Dendritic cell treated with granulocyte-macrophage colony-stimulating factor and Interleukin-4, amounts not matched to agents 40 ng/mL and 50 ng/mL, for 4 days (primary cell): ENCODE measurements around the gene ADPRHL1.

ENCODE experiments used
- H3K27ac Mint-ChIP-seq: one replicate; pipeline ENCODE4 v1.8.0; 2022; ENCODE audit warnings: mild to moderate bottlenecking, mixed read lengths
- H3K27me3 Mint-ChIP-seq: one replicate; pipeline ENCODE4 v1.8.0; 2022; ENCODE audit warnings: mild to moderate bottlenecking, mixed read lengths
- H3K36me3 Mint-ChIP-seq: one replicate; pipeline ENCODE4 v1.8.0; 2022; ENCODE audit warnings: low read depth, mixed read lengths
- H3K4me1 Mint-ChIP-seq: one replicate; pipeline ENCODE4 v1.8.0; 2022; ENCODE audit warnings: low read depth, mixed read lengths
- H3K4me3 Mint-ChIP-seq: one replicate; pipeline ENCODE4 v1.8.0; 2022; ENCODE audit warnings: mild to moderate bottlenecking, moderate library complexity, mixed read lengths
- H3K9me3 Mint-ChIP-seq: one replicate; pipeline ENCODE4 v1.8.0; 2022; ENCODE audit warnings: mixed read lengths
- intact Hi-C: fragments of 100-400 bp; cut with micrococcal nuclease; formaldehyde crosslinking; loops from one replicate; pipeline ENCODE4 v1.15.0; 2022

The ADPRHL1 gene

DNA sequence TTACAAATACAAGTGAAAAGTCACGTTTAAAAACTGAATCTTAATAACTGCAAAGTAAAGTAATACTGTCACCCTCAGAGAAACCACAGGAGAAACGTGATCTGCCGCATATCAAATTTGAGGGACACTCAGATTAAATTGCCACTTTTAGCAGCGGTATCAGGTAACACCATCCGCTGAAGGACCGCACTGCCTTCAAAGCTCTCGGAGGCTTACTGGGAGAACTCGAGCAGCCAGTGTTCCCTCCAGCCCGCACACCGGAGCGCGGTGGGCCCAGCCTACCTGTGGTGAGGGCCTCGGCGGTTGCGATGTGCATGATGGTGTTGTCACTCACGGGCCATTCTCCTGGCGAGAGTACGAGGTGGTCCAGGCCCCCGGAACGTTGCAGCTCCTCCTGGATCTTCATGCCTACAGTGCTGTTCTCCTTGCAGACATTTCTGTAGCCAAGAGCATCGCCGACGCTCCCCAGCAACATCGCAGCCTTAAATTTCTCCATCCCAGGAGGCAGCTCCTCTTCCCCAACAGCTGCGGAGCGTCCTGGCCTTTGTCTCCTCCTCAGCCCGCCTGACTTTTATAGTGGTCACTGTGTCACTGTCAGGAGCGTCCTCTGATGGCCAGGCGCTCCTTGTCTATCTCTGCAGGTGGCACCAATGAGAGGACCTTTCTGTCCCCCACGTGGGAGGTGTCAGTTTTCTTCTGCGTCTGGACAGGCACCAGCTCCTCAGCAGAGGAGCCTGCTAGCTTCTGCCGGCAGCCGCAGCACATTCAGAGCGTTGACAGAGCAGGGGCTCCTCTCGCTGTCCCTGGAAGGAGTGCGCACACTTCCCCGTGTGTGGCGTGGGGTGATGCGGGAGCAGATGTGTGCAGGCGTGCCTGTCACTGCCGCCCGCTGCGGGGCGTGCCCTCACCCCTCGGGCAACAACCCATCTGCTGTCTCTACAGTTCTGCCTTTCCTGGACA is at the start of gene ADPRHL1:
TSS of gene ADPRHL1 (minus strand) at position 547 of the 960 bp plus-strand sequence. CDS start at position 496, 51 bp downstream.
- Mint-ChIP-seq H3K4me1 (no peaks in the 10 kb centered on the region), H3K36me3 (peaks cover 57% of the 10 kb centered on the region), H3K4me3 (no peak within 1 kb of the TSS), H3K9me3 (no peaks in the 10 kb centered on the region), H3K27me3 (no peaks in the 10 kb centered on the region), H3K27ac (no peak within 1 kb of the TSS)
- intact Hi-C loops, result no loop called here

DNA sequence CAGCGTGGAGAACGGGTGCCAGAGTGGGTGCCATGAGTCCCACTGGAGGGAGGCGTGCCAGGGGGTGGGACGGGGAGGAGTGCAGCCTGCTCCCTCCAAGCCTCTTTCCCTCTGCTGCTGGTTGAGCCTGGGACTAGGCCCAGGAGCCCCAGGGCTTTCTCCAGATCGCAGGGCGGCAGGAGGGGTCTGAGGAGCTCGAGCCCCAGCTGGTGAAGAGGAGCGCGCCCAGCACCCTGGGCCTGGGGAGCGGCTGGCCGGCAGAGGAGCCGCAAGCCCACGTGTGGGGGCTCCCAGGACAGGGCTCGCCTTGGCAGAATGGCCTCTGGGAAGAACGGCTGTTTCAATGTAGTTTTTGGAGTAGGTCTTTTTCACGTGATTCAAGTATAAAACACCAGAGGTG is 49.4 kb upstream of the ADPRHL1 start:
- Mint-ChIP-seq H3K27me3 (no peaks in the 10 kb centered on the region), H3K27ac (no peak overlapping the region), H3K4me1 (peaks cover 30% of the 10 kb centered on the region), H3K36me3 (peaks cover 93% of the 10 kb centered on the region), H3K4me3 (no peak overlapping the region), H3K9me3 (no peaks in the 10 kb centered on the region)
- intact Hi-C loops, result no loop called here

DNA sequence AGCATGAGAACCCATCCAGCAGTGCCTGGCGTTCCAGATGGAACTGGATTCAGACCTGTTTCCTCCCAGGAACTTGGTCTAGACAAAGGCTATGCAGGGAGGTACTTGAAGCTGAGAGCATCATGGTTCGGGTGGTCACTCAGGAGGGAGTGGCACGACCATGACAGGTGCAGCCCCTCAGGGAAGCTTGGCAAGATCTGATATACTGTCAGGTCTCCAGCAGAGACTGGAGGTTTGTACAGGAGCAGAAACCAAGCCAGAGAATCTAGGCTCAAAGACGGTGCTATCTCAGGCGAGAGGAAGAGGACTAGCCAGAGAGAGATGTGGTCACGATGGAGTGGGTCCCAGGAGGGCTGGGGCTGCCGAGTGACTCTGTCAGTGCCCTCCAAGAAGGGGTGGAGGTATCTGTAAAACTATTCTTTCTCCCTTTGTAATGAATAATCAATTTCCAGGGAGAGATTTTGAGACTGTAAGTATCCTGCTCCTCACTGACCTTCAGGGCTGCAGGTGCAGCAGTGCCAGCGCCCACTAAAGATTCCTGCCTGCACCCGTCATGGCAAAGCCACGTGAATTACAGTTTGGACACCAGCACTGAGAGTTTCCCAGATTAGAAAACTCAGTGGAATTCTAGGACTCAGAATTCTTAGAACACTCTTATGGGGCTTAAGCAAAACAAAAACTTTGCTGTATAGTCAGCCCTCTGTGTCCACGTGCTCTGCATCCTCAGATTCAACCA is 47.4 kb upstream of the ADPRHL1 start:
- H3K4me3 Mint-ChIP-seq, result no peak overlapping the region
- no peaks in the 10 kb centered on the region for H3K27me3 Mint-ChIP-seq
- H3K9me3 Mint-ChIP-seq, result no peaks in the 10 kb centered on the region
- no peak overlapping the region for H3K27ac Mint-ChIP-seq
- H3K36me3 Mint-ChIP-seq, result peaks cover 95% of the 10 kb centered on the region
- intact Hi-C loops, result no loop called here
- H3K4me1 Mint-ChIP-seq, result peaks cover 19% of the 10 kb centered on the region

DNA sequence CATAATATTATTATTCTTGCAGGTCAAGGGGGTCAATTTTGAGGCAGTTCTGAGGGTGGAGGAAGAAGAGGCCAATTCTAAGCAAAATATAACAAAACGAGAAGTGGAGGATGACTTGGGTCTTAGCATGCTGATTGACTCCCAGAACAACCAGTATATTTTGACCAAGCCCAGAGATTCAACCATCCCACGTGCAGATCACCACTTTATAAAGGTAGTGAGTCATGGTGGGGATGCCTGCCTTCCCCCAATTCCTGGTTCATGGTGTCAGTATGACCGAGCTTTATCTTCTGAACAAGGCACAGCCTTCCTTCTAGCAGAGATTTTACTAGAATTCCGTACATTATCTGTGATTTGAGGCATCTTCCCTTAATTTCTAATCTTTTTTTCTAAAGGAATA is 46.6 kb upstream of the ADPRHL1 start:
- H3K4me1 Mint-ChIP-seq, result peaks cover 18% of the 10 kb centered on the region
- H3K27ac Mint-ChIP-seq, result no peak overlapping the region
- H3K9me3 Mint-ChIP-seq, result no peaks in the 10 kb centered on the region
- no peak overlapping the region for H3K4me3 Mint-ChIP-seq
- intact Hi-C loops, result loop anchor here (10.0 kb wide), 1 partner anchor 55 kb away; no protein-coding TSS in a partner anchor
- peaks cover 95% of the 10 kb centered on the region for H3K36me3 Mint-ChIP-seq
- no peaks in the 10 kb centered on the region for H3K27me3 Mint-ChIP-seq

DNA sequence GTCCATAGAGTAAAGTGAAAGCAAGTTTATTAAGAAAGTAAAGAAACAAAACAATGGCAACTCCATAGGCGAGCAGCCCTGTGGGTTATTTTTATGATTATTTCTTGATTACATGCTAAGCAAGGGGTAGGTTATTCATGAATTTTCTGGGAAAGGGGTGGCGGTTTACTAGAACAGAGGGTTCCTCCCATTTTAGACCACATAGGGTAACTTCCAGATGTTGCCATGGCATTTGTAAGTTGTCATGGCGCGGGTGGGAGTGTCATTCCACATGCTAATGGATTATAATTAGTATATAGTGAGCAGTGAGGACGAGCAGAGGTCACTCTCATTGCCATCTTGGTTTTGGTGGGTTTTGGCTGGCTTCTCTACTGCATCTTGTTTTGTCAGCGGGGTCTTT is 45.6 kb upstream of the ADPRHL1 start:
- intact Hi-C loops, result loop anchor here (10.0 kb wide), 1 partner anchor 56 kb away; no protein-coding TSS in a partner anchor

DNA sequence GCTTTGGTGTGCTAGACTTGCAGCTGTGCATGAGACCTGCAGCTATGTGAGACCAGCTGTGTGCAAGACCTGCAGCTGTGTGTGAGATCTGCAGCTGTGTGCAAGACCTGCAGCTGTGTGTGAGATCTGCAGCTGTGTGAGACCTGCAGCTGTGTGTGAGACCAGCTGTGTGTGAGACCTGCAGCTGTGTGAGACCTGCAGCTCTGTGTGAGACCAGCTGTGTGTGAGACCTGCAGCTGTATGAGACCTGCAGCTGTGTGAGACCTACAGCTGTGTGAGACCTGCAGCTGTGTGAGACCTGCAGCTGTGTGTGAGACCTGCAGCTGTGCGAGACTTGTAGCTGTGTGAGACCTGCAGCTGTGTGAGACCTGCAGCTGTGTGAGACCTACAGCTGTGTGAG is 43.9 kb upstream of the ADPRHL1 start:
- no peaks in the 10 kb centered on the region for H3K9me3 Mint-ChIP-seq
- intact Hi-C loops, result loop anchor here (10.0 kb wide), 1 partner anchor 58 kb away; no protein-coding TSS in a partner anchor

More for the DNA sequence above, 45.6 kb upstream of the ADPRHL1 start:
- Mint-ChIP-seq H3K4me3 (no peak overlapping the region), H3K4me1 (peaks cover 26% of the 10 kb centered on the region), H3K36me3 (peaks cover 97% of the 10 kb centered on the region), H3K9me3 (no peaks in the 10 kb centered on the region), H3K27me3 (no peaks in the 10 kb centered on the region), H3K27ac (no peak overlapping the region)

DNA sequence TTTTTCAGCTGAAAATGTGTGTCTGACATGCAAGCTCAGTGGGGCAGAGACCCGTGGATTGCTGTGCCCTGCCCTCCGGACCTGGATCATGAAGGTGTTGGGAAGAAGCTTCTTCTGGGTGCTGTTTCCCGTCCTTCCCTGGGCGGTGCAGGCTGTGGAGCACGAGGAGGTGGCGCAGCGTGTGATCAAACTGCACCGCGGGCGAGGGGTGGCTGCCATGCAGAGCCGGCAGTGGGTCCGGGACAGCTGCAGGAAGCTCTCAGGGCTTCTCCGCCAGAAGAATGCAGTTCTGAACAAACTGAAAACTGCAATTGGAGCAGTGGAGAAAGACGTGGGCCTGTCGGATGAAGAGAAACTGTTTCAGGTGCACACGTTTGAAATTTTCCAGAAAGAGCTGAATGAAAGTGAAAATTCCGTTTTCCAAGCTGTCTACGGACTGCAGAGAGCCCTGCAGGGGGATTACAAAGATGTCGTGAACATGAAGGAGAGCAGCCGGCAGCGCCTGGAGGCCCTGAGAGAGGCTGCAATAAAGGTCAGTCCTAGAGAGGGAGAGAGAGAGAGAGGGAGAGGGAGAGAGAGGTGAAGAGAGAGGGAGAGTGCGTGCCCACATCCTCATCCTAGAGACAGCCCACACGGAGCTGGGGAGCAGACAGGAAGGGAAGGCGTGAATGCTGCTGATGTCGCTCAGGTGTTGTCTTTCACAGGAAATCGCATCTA is 42.4 kb upstream of the ADPRHL1 start:
- H3K27me3 Mint-ChIP-seq, result no peaks in the 10 kb centered on the region
- peaks cover 74% of the 10 kb centered on the region for H3K36me3 Mint-ChIP-seq
- no peak overlapping the region for H3K4me3 Mint-ChIP-seq
- peaks cover 40% of the 10 kb centered on the region for H3K4me1 Mint-ChIP-seq
- intact Hi-C loops, result loop anchor here (10.0 kb wide), 1 partner anchor 59 kb away; no protein-coding TSS in a partner anchor
- no peaks in the 10 kb centered on the region for H3K9me3 Mint-ChIP-seq
- H3K27ac Mint-ChIP-seq, result peak overlapping the region; percentile 6

More for the DNA sequence above, 43.9 kb upstream of the ADPRHL1 start:
- Mint-ChIP-seq H3K4me1 (peaks cover 40% of the 10 kb centered on the region), H3K36me3 (peaks cover 83% of the 10 kb centered on the region), H3K4me3 (no peak overlapping the region), H3K27ac (no peak overlapping the region), H3K27me3 (no peaks in the 10 kb centered on the region)

DNA sequence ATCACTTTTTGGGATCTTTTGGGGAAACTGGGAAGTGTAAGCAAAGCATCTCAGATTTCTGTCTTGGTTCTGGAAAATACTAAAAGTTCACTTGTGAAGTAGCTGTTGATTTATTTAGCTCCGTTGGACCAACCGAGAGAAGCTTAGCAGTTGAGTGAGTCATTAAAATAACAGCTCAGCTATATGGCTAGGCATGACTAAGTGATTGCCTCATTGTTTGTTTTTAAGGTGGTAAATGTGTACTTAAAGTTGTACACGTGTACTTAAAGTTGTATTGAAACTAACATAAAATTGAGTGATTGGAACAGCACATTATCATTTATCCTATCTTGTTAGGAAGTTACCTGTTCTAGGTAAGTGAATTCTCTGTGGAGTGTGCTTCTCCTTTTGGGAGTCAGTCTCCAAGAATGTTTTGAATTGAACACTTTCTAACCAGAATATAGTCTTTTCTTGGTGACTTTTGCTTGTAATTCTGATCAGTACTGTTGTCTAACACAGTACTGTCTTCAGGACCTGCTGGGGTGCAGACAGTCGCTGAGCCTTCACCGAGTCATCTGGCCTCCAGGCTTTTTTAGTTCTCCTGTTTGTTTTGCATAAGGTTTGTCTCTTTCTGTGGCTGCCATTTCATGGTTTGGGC is 40.1 kb upstream of the ADPRHL1 start:
- peaks cover 61% of the 10 kb centered on the region for H3K36me3 Mint-ChIP-seq
- H3K4me3 Mint-ChIP-seq, result peak overlapping the region; percentile 51
- intact Hi-C loops, result loop anchor here (2.0 to 10.0 kb wide), 3 partner anchors 13 to 341 kb away; no protein-coding TSS in a partner anchor
- H3K9me3 Mint-ChIP-seq, result no peaks in the 10 kb centered on the region
- H3K4me1 Mint-ChIP-seq, result peaks cover 54% of the 10 kb centered on the region
- no peaks in the 10 kb centered on the region for H3K27me3 Mint-ChIP-seq
- H3K27ac Mint-ChIP-seq, result peak overlapping the region; percentile 73

DNA sequence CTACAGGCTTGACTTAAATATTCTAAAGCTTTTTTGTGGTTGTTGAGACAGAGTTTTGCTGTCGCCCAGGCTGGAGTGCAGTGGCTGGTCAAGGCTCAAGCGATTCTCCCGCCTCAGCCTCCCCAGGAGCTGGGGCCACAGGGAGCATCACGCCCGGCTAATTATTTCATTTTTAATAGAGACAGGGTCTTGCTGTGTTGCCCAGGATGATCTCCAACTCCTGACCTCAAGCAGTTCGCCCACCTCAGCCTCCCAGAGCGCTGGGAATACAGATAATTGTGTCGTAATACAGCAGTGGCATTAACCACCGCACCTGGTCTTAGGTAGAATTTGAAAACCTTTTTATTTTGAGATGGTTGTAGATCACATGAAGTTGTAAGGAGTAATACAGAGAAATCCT is 38.7 kb upstream of the ADPRHL1 start:
- Mint-ChIP-seq H3K4me1 (peaks cover 66% of the 10 kb centered on the region), H3K27ac (peak overlapping the region; percentile 91), H3K4me3 (peak overlapping the region; percentile 94), H3K36me3 (peaks cover 47% of the 10 kb centered on the region), H3K9me3 (no peaks in the 10 kb centered on the region), H3K27me3 (no peaks in the 10 kb centered on the region)
- intact Hi-C loops, result loop anchor here (2.0 to 10.0 kb wide), 4 partner anchors 15 to 340 kb away; no protein-coding TSS in a partner anchor

DNA sequence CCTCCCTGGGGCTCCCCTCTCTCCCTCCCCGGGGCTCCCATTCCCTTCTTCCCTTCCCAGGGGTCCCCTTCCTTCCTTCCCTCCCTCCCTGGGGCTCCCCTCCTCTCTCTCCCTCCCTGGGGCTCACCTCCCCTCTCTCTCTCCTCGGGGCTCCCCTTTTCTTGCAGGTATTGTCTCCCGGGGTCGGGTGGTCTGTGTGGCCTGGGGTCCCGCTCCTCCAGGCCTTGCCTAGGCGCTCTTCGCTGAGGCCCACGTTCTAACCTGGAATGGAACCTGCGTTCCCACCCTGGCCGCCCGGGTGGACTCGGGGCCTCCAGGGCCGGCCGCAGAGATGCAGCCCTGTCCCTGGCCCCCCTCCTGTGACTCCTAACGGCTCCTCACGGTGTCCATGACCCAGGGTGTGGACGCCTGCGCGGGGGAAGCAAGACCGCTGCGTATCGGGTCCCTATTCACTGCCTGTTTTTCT is 38.2 kb upstream of the ADPRHL1 start:
- Mint-ChIP-seq H3K9me3 (no peaks in the 10 kb centered on the region), H3K4me1 (peaks cover 65% of the 10 kb centered on the region), H3K27ac (peak overlapping the region; percentile 91), H3K36me3 (peaks cover 45% of the 10 kb centered on the region), H3K4me3 (peak overlapping the region; percentile 94), H3K27me3 (no peaks in the 10 kb centered on the region)
- intact Hi-C loops, result loop anchor here (2.0 to 10.0 kb wide), 3 partner anchors 17 to 339 kb away; no protein-coding TSS in a partner anchor

DNA sequence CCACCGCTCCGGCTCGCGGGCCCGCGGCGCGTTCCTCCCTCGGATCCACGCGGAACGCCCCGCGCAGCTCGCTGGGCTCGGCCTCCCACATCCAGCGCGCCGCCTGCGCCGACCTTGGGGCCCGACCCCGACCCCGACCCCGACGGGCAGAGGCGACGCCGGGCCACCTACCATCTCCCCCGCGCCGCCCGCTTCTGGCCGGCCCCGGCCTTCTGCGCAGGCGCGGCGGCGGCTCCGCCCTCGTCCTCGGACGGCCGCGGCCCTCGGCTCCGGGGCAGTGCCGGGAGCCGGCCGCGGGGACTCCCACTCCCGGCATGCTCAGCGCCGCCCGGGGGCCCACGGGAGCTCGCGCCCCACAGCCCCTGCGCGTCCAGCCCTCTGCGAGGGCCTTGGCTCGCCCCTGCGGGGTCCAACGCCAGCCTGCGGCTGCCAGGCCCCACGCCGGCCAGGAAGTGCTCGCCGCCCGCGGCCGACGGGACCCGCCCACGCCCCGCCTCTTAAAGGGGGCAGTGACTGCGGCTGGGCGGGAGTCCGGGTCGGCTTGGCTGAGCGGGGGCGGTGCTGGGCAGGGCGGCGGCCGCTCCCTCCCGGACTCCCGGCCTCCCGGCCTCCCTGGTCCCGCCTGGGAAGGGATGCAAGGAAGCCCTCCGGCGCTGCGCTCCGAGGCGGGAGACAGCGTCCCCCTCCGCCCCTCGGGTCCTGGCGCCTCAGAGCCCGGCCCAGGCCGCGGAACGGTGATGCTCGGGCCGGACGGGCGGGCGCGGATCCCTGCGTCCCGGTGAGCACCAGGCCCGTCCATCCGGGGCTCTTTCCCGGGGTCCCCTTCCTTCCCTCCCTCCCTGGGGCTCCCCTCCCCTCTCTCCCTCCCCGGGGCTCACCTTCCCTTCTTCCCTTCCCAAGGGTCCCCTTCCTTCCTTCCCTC is 37.5 kb upstream of the ADPRHL1 start, which contains the start of gene DCUN1D2:
TSS of gene DCUN1D2 (minus strand) at position 216 of the 922 bp plus-strand sequence. CDS start at position 174, 42 bp downstream.
- Mint-ChIP-seq H3K9me3 (no peaks in the 10 kb centered on the region), H3K27ac (peak within 1 kb of the TSS; percentile 91), H3K27me3 (no peaks in the 10 kb centered on the region), H3K36me3 (peaks cover 40% of the 10 kb centered on the region), H3K4me1 (peaks cover 67% of the 10 kb centered on the region), H3K4me3 (peak within 1 kb of the TSS; percentile 94)
- intact Hi-C loops, result loop anchor here (2.0 to 10.0 kb wide), 3 partner anchors 16 to 338 kb away; no protein-coding TSS in a partner anchor
